Suprapubic skin (tissue), 3 donors: ENCODE data around the gene CCR4.

Source experiments
- POLR2AphosphoS5 ChIP-seq, 3 donors: sonication (generic); formaldehyde crosslinking; IDR thresholded peaks; one replicate each; pipeline ENCODE4 v1.6.1; 2017; ENCODE audit warnings: antibody characterized with exemption in 3 of 3
- TF ChIP-seq, protein P1 (sequence below), 2 donors: fragments of 200-600 bp in 1 of 2; fragments of 450-650 bp in 1 of 2; sonication (generic) in 1 of 2; IDR thresholded peaks; one replicate each; pipeline ENCODE4 v1.5.1; 2016 to 2019; ENCODE audit warnings: antibody characterized with exemption in 2 of 2, mild to moderate bottlenecking in 1 of 2, moderate library complexity in 1 of 2

DNA sequence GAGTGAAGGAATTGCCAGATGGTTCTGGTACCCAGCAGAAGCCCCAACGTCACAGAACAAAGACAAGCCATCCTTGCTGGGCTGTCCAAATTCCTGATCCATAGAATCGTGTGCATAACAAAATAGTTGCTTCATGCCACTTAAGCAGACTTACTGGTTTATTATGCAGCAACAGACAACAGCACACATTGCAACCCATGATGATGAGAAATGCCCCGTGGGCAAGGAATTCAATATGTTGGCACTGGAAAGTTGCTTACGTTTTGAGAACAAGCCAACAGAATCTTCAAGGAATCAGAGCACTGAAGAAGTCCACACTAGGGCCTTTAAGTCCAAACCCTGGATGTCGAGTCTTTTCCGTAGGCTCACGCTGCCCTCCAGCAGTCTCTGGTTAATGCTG lies 40.3 kb downstream of the CCR4 start:
- TF ChIP-seq, protein P1, sequence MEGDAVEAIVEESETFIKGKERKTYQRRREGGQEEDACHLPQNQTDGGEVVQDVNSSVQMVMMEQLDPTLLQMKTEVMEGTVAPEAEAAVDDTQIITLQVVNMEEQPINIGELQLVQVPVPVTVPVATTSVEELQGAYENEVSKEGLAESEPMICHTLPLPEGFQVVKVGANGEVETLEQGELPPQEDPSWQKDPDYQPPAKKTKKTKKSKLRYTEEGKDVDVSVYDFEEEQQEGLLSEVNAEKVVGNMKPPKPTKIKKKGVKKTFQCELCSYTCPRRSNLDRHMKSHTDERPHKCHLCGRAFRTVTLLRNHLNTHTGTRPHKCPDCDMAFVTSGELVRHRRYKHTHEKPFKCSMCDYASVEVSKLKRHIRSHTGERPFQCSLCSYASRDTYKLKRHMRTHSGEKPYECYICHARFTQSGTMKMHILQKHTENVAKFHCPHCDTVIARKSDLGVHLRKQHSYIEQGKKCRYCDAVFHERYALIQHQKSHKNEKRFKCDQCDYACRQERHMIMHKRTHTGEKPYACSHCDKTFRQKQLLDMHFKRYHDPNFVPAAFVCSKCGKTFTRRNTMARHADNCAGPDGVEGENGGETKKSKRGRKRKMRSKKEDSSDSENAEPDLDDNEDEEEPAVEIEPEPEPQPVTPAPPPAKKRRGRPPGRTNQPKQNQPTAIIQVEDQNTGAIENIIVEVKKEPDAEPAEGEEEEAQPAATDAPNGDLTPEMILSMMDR (IDR thresholded peaks at IDR 0.05): no peak
- no peak for TF ChIP-seq POLR2AphosphoS5 (IDR thresholded peaks at IDR 0.05)
